Endothelial cell of umbilical vein (primary cell): ENCODE measurements around the gene GPD2. TPM values are rescaled to one million over a fixed set of nuclear protein-coding genes. Genes with fewer than 3 reads are reported as not detected.

ENCODE experiments used
- BruUV-seq: library from RNA; stranded (reverse); fragments of 400-500 nt; replicated peaks from 2 replicates; lab custom pipeline; 2021; lab: Mats Ljungman, UMichigan
- CTCF ChIA-PET: fragments of 300-600, 350-600 bp; sonication (Branson Sonifier 250); formaldehyde crosslinking; loops from one replicate; lab custom pipeline; 2021; ENCODE audit warnings: antibody characterized with exemption, inconsistent platforms; lab: Charles Lee
- POLR2A ChIA-PET: fragments of 300-600, 350-600 bp; sonication (Branson Sonifier 250); formaldehyde crosslinking; loops from one replicate; lab custom pipeline; 2021; ENCODE audit warnings: antibody characterized with exemption, inconsistent platforms; lab: Charles Lee
- DNase-seq: peaks from one replicate; pipeline ENCODE4 v3.0.0-alpha.2; 2011; ENCODE audit warnings: low read depth, low spot score
- FAIRE-seq: peaks from 2 replicates; lab custom pipeline; 2011; peaks lifted over from hg19 to GRCh38; lab: Jason Lieb, UNC
- H2AFZ ChIP-seq: 2 replicates; pipeline ENCODE4 v1.6.0; 2012; ENCODE audit warnings: low read depth, low read length, control low read depth, inconsistent platforms
- H3K27ac ChIP-seq: 2 replicates; pipeline ENCODE4 v1.5.1; 2011; ENCODE audit warnings: low read depth, mild to moderate bottlenecking, control low read depth, low read length, moderate library complexity; ENCODE audit not compliant: insufficient read depth
- H3K27me3 ChIP-seq, 2 experiments: 2 replicates each; pipeline versions ENCODE4 v1.6.0 to v1.6.1; 2011; ENCODE audit warnings: low read length in 2 of 2, mixed read lengths in 1 of 2; ENCODE audit not compliant: control insufficient read depth in 2 of 2, insufficient read depth in 2 of 2
- H3K36me3 ChIP-seq, 2 experiments: 2 replicates in 1 of 2; 3 replicates in 1 of 2; pipeline ENCODE4 v1.5.1; 2011; ENCODE audit warnings: low read length in 2 of 2, mild to moderate bottlenecking in 1 of 2, moderate library complexity in 1 of 2; ENCODE audit not compliant: control insufficient read depth in 2 of 2, insufficient read depth in 2 of 2; ENCODE audit errors: extremely low read depth in 1 of 2
- H3K4me1 ChIP-seq: 3 replicates; pipeline ENCODE4 v1.5.1; 2011; ENCODE audit warnings: mild to moderate bottlenecking, low read length; ENCODE audit not compliant: control insufficient read depth, insufficient read depth; ENCODE audit errors: extremely low read depth
- H3K4me2 ChIP-seq: 2 replicates; pipeline ENCODE4 v1.6.1; 2011; ENCODE audit warnings: low read length, control low read depth, mixed read lengths; ENCODE audit not compliant: insufficient read depth
- H3K4me3 ChIP-seq, 3 experiments: fragments of 200-600 bp in 1 of 3; sonication (generic), shearing (Covaris generic) in 1 of 3; replicated peaks in 1 of 3; 2 replicates each; pipeline ENCODE4 v1.5.1; 2011 to 2016; ENCODE audit warnings: control low read depth in 3 of 3, low read length in 3 of 3, mild to moderate bottlenecking in 2 of 3, inconsistent platforms in 1 of 3, low read depth in 1 of 3, moderate library complexity in 1 of 3; ENCODE audit not compliant: insufficient read depth in 1 of 3
- H3K79me2 ChIP-seq: 2 replicates; pipeline ENCODE4 v1.6.0; 2012; ENCODE audit warnings: low read length, inconsistent platforms; ENCODE audit not compliant: control insufficient read depth, insufficient read depth
- H3K9ac ChIP-seq: replicated peaks from 2 replicates; pipeline ENCODE3; 2011; ENCODE audit warnings: low read length, control low read depth; ENCODE audit not compliant: insufficient read depth; ENCODE audit errors: extremely low read depth
- H3K9me1 ChIP-seq: replicated peaks from 3 replicates; pipeline ENCODE4 v1.6.0; 2011; ENCODE audit warnings: mild to moderate bottlenecking, low read length; ENCODE audit not compliant: control insufficient read depth, insufficient read depth; ENCODE audit errors: extremely low read depth
- H3K9me3 ChIP-seq: replicated peaks from 2 replicates; pipeline ENCODE4 v1.5.1; 2012; ENCODE audit warnings: low read length, inconsistent platforms; ENCODE audit not compliant: control insufficient read depth, insufficient read depth
- H4K20me1 ChIP-seq: replicated peaks from 2 replicates; pipeline ENCODE3; 2011; ENCODE audit warnings: mild to moderate bottlenecking, low read length; ENCODE audit not compliant: control insufficient read depth, insufficient read depth; ENCODE audit errors: extremely low read depth
- EZH2 ChIP-seq: IDR thresholded peaks from 2 replicates; pipeline ENCODE4 v1.6.1; 2012; ENCODE audit warnings: borderline replicate concordance, low read depth, mild to moderate bottlenecking, moderate library complexity, low read length, inconsistent platforms; ENCODE audit not compliant: severe bottlenecking
- FOS ChIP-seq: IDR thresholded peaks from 2 replicates; pipeline ENCODE4 v1.6.1; 2011; ENCODE audit warnings: mild to moderate bottlenecking, low read length, moderate library complexity, borderline replicate concordance; ENCODE audit not compliant: insufficient read depth
- GATA2 ChIP-seq: IDR thresholded peaks from 2 replicates; pipeline ENCODE4 v1.7.0; 2011; ENCODE audit warnings: low read depth, mild to moderate bottlenecking, moderate library complexity, mixed read lengths, low read length; ENCODE audit not compliant: insufficient read length, insufficient read depth
- JUN ChIP-seq: IDR thresholded peaks from 2 replicates; pipeline ENCODE4 v1.6.1; 2011; ENCODE audit warnings: borderline replicate concordance, low read depth; ENCODE audit not compliant: insufficient read length, insufficient read depth
- MYC ChIP-seq: IDR thresholded peaks from one replicate; pipeline ENCODE4 v1.6.1; 2011; ENCODE audit warnings: mild to moderate bottlenecking, low read depth, low read length
- POLR2A ChIP-seq: IDR thresholded peaks from 2 replicates; pipeline ENCODE4 v1.6.1; 2012; ENCODE audit warnings: low read depth, mild to moderate bottlenecking, control low read depth, low read length
- POLR2AphosphoS5 ChIP-seq: IDR thresholded peaks from 2 replicates; pipeline ENCODE4 v1.6.1; 2012; ENCODE audit warnings: low read depth, mild to moderate bottlenecking, control low read depth, low read length, moderate library complexity; ENCODE audit not compliant: insufficient read depth
- dilution Hi-C: fragments of 300-500 bp; cut with MboI; formaldehyde crosslinking; loops from one replicate; pipeline ENCODE4 v1.15.0; 2019; ENCODE audit warnings: low sequenced_read_pairs; ENCODE audit not compliant: extremely low pct_ligation_motif_present
- intact Hi-C: fragments of 100-400 bp; cut with micrococcal nuclease; formaldehyde crosslinking; loops from one replicate; pipeline ENCODE4 v1.10.0; 2022
- polyA plus RNA-seq, 4 experiments: library from polyadenylated mRNA; depleted of rRNA in 3 of 4; stranded (reverse) in 3 of 4; unstranded in 1 of 4; fragments of >200 nt; gene quantifications; 2 replicates each; pipeline versions ENCODE4 v1.2.1 to v1.2.3, GENCODE V29; 2011 to 2012; ENCODE audit warnings: missing spikeins in 1 of 4
- total RNA-seq: library from RNA; stranded (reverse); gene quantifications from 2 replicates; pipeline ENCODE4 v1.2.3, GENCODE V29; 2021
- TF ChIP-seq, protein P1 (sequence below), 2 donors: IDR thresholded peaks; 1 replicate in 1 of 2; 2 replicates in 1 of 2; pipeline ENCODE4 v1.5.1; 2011; ENCODE audit warnings: low read length in 2 of 2, mild to moderate bottlenecking in 2 of 2, moderate library complexity in 2 of 2, control low read depth in 1 of 2, inconsistent platforms in 1 of 2, low read depth in 1 of 2; ENCODE audit not compliant: insufficient read depth in 1 of 2; ENCODE audit errors: extremely low read depth in 1 of 2
- TF ChIP-seq, protein P2 (sequence below): IDR thresholded peaks from 2 replicates; pipeline ENCODE4 v1.6.1; 2011; ENCODE audit not compliant: insufficient read depth, insufficient read length

Gene GPD2
- total and polyA plus RNA-seq, 2 donors (not counting 3 experiments of a cell fraction or from before 2014, with no cell fraction given), result 6.6 to 37.0 TPM

DNA sequence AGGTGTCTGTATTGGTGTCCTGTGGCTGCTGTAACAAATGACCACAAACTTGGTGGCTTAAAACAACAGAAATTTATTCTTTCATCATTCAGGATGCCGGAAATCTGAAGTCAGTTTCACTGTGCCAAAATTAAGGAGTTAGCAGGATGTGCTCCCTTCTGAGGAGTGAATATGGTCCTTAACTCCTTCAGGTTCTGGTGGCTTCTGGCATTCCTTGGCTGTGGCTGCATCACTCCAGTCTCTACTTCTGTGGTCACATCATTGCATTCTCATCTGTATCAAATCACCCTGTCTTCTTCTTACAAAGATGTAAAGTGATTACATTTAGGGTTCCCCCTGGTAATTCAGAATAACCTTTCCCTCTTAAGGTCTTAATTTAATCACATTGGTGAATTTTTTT is 12.6 kb downstream of the GPD2 start:
- DNase-seq (no peak), FAIRE-seq (no peak)
- H3K79me2 ChIP-seq, result no peaks in the 10 kb centered on the region
- H4K20me1 ChIP-seq, result no peaks in the 10 kb centered on the region
- H3K4me1 ChIP-seq, result peaks cover 6% of the 10 kb centered on the region
- H3K4me2 ChIP-seq, result no peak overlapping the region
- intact Hi-C loops, result no loop called here
- no peaks in the 10 kb centered on the region for H3K9me3 ChIP-seq
- no TSS peak for BruUV-seq
- H3K9me1 ChIP-seq, result no peaks in the 10 kb centered on the region
- TF ChIP-seq EZH2 (no peak), POLR2AphosphoS5 (no peak), POLR2A (no peak), FOS (no peak), JUN (no peak), MYC (no peak), GATA2 (no peak)
- TF ChIP-seq, protein P1, sequence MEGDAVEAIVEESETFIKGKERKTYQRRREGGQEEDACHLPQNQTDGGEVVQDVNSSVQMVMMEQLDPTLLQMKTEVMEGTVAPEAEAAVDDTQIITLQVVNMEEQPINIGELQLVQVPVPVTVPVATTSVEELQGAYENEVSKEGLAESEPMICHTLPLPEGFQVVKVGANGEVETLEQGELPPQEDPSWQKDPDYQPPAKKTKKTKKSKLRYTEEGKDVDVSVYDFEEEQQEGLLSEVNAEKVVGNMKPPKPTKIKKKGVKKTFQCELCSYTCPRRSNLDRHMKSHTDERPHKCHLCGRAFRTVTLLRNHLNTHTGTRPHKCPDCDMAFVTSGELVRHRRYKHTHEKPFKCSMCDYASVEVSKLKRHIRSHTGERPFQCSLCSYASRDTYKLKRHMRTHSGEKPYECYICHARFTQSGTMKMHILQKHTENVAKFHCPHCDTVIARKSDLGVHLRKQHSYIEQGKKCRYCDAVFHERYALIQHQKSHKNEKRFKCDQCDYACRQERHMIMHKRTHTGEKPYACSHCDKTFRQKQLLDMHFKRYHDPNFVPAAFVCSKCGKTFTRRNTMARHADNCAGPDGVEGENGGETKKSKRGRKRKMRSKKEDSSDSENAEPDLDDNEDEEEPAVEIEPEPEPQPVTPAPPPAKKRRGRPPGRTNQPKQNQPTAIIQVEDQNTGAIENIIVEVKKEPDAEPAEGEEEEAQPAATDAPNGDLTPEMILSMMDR (IDR thresholded peaks at IDR 0.05; ENCODE audit: extremely low read depth in 1 of 2, insufficient read depth in 1 of 2, low read depth in 1 of 2, low read length in 2 of 2), result no peak
- TF ChIP-seq, protein P2, sequence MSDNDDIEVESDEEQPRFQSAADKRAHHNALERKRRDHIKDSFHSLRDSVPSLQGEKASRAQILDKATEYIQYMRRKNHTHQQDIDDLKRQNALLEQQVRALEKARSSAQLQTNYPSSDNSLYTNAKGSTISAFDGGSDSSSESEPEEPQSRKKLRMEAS, result no peak
- H3K9ac ChIP-seq, result no peak overlapping the region
- POLR2A ChIA-PET, result no interaction called here
- dilution Hi-C loops, result no loop called here
- H3K27me3 ChIP-seq, result no peaks in the 10 kb centered on the region
- no peak overlapping the region for H3K4me3 ChIP-seq
- no peak overlapping the region for H2AFZ ChIP-seq
- no peaks in the 10 kb centered on the region for H3K36me3 ChIP-seq
- H3K27ac ChIP-seq, result no peak overlapping the region
- CTCF ChIA-PET, result interaction anchor here (1.4 kb wide), 1 partner anchor 18 kb away, joined by 3 read pairs; no protein-coding TSS in a partner anchor
